ENCODE data around the gene TMEM151B. TPM values are rescaled to one million over a fixed set of nuclear protein-coding genes. Genes with fewer than 3 reads are reported as not detected.

The TMEM151B gene
- total RNA-seq, 4 donors from 2014 or later, result 0.14 to 3.8 (median 1.7) TPM

GRCh38 chr6:44356487-44356886 is 86.2 kb downstream of the TMEM151B start:
- no peak for DNase-seq
- H3K4me3 ChIP-seq, result no peak overlapping the region
- intact Hi-C loops (cut with DNase I; ENCODE audit: low total_unique reads) (no loop called here), in situ Hi-C loops (cut with MboI; ENCODE audit: low pct_ligation_motif_present in 1 of 4, low pct_unique_long_range_greater_than_20kb in 1 of 4, low sequenced_read_pairs in 3 of 4) (no loop called here)
- H3K36me3 ChIP-seq, result no peaks in the 10 kb centered on the region
- peaks cover 0 to 4% (median 0%) of the 10 kb centered on the region in 4 donors for H3K4me1 ChIP-seq
- TF ChIP-seq POLR2A (IDR thresholded peaks at IDR 0.05) (no peak), POLR2AphosphoS5 (IDR thresholded peaks at IDR 0.05) (no peak), EP300 (IDR thresholded peaks at IDR 0.05; ENCODE audit: low read depth) (no peak)
- no peaks in the 10 kb centered on the region for H3K9me3 ChIP-seq
- no peak overlapping the region for H3K27ac ChIP-seq
- WGBS, 2 donors (ENCODE audit: low coverage in 1 of 2), result 27% methylated on average over 1 of the region's 1 CpG; no CpG with 5 or more reads in 1 of the 2 donors
- H3K27me3 ChIP-seq, result peaks cover 10% of the 10 kb centered on the region

Other genes starting within 250 kb of the TMEM151B start
- gene MRPL14, start 143.0 kb upstream of the TMEM151B start, total RNA-seq, result 10 to 100 TPM; 15.5 to 54.6 (median 45.9) TPM
- 100 to 1,000 TPM in 2 of 4 donors, 10 to 100 TPM in 2; 35.0 to 258 (median 89.4) TPM for gene TMEM63B, start 142.9 kb upstream of the TMEM151B start, total RNA-seq
- gene CAPN11, start 111.6 kb upstream of the TMEM151B start, total RNA-seq, result 10 to 100 TPM in 1 of 4 donors, 1 to 10 TPM in 2, not detected in 1; 1.6 to 19.8 (median 4.9) TPM
- under 1 TPM in 1 of 4 donors, not detected in 3; 0.95 TPM for gene MYMX, start 53.5 kb upstream of the TMEM151B start, total RNA-seq
- gene SLC29A1, start 46.9 kb upstream of the TMEM151B start, total RNA-seq, result 10 to 100 TPM; 25.1 to 45.2 (median 35.6) TPM
- gene HSP90AB1, start 23.3 kb upstream of the TMEM151B start, total RNA-seq, result 100 to 1,000 TPM; 105 to 371 (median 242) TPM
- 10 to 100 TPM in 3 of 4 donors, 1 to 10 TPM in 1; 9.0 to 36.4 (median 22.5) TPM for gene SLC35B2, start 12.9 kb upstream of the TMEM151B start, total RNA-seq
- 10 to 100 TPM in 3 of 4 donors, 1 to 10 TPM in 1; 2.6 to 67.3 (median 19.0) TPM for gene NFKBIE, start 4.9 kb upstream of the TMEM151B start, total RNA-seq
- 10 to 100 TPM in 3 of 4 donors, 1 to 10 TPM in 1; 9.1 to 18.3 (median 14.8) TPM for gene AARS2, start 42.9 kb downstream of the TMEM151B start, total RNA-seq
- gene SPATS1, start 72.2 kb downstream of the TMEM151B start, total RNA-seq, result not detected
- gene CDC5L, start 117.3 kb downstream of the TMEM151B start, total RNA-seq, result 10 to 100 TPM in 3 of 4 donors, 1 to 10 TPM in 1; 8.2 to 49.6 (median 15.2) TPM

All from transverse colon (tissue), 4 donors.